ENCODE data around the gene CEL.

DNA sequence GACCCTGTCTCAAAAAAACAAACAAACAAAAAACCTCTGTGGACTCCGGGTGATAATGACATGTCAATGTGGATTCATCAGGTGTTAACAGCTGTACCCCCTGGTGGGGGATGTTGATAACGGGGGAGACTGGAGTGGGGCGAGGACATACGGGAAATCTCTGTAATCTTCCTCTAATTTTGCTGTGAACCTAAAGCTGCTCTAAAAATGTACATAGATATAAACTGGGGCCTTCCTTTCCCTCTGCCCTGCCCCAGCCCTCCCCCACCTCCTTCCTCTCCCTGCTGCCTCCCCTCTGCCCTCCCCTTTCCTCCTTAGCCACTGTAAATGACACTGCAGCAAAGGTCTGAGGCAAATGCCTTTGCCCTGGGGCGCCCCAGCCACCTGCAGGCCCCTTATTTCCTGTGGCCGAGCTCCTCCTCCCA lies 1.4 kb upstream of the CEL start:
- TF ChIP-seq, protein P1, sequence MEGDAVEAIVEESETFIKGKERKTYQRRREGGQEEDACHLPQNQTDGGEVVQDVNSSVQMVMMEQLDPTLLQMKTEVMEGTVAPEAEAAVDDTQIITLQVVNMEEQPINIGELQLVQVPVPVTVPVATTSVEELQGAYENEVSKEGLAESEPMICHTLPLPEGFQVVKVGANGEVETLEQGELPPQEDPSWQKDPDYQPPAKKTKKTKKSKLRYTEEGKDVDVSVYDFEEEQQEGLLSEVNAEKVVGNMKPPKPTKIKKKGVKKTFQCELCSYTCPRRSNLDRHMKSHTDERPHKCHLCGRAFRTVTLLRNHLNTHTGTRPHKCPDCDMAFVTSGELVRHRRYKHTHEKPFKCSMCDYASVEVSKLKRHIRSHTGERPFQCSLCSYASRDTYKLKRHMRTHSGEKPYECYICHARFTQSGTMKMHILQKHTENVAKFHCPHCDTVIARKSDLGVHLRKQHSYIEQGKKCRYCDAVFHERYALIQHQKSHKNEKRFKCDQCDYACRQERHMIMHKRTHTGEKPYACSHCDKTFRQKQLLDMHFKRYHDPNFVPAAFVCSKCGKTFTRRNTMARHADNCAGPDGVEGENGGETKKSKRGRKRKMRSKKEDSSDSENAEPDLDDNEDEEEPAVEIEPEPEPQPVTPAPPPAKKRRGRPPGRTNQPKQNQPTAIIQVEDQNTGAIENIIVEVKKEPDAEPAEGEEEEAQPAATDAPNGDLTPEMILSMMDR (IDR thresholded peaks at IDR 0.05) = no peak
- TF ChIP-seq POLR2A (IDR thresholded peaks at IDR 0.05) = no peak

Data from lower leg skin (tissue), 3 donors.